ENCODE results near the gene EXOC6B.

Gene EXOC6B

DNA sequence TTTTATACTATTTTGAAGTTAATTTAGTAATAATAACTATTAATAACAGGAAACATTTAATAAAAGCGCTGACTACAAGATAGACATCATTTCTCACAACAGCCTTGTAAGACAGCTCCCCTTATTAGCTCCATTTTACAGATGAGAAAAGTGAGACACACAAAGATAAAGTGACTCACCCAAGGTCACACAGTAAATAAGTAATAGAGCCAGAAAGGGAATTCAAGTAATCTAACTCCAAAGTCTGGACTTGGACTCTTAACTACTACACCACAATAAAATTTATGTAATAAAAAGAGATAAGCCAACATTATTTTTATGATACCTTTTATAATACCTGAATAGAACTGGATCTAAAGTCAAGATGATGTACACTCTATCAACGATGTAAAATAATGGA is 25.3 kb downstream of the EXOC6B start:
- ChIA-PET CTCF (interaction anchor here (0.7 kb wide), 1 partner anchor 1799 kb away, joined by 3 read pairs; no protein-coding TSS in a partner anchor), POLR2A (no interaction called here)
- TF ChIP-seq, protein P1, sequence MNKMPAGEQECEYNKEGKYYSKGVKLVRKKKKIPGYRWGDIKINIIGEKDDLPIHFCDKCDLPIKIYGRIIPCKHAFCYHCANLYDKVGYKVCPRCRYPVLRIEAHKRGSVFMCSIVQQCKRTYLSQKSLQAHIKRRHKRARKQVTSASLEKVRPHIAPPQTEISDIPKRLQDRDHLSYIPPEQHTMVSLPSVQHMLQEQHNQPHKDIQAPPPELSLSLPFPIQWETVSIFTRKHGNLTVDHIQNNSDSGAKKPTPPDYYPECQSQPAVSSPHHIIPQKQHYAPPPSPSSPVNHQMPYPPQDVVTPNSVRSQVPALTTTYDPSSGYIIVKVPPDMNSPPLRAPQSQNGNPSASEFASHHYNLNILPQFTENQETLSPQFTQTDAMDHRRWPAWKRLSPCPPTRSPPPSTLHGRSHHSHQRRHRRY (tag by site-specific recombination; IDR thresholded peaks at IDR 0.05) = no peak
- TF ChIP-seq BCL11B (tag by site-specific recombination; IDR thresholded peaks at IDR 0.05; ENCODE audit: low read depth) (no peak), ZNF791 (tag by site-specific recombination; IDR thresholded peaks at IDR 0.05) (no peak), TCF7L2 (IDR thresholded peaks at IDR 0.05; ENCODE audit: borderline replicate concordance, low read depth, low read length) (no peak), HOXD13 (CRISPR knock-in tag; IDR thresholded peaks at IDR 0.05; ENCODE audit: borderline replicate concordance) (no peak), RBAK (tag by site-specific recombination; IDR thresholded peaks at IDR 0.05) (no peak), ZNF530 (tag by site-specific recombination; IDR thresholded peaks at IDR 0.05; ENCODE audit: low read depth) (no peak), ZNF558 (tag by site-specific recombination; IDR thresholded peaks at IDR 0.05) (no peak), ZNF768 (tag by site-specific recombination; IDR thresholded peaks at IDR 0.05) (no peak), ZNF843 (tag by site-specific recombination; IDR thresholded peaks at IDR 0.05) (no peak), OVOL3 (tag by site-specific recombination; IDR thresholded peaks at IDR 0.05) (no peak), ZSCAN23 (tag by site-specific recombination; IDR thresholded peaks at IDR 0.05) (no peak), ZNF571 (tag by site-specific recombination; IDR thresholded peaks at IDR 0.05) (no peak), ZNF514 (tag by site-specific recombination; IDR thresholded peaks at IDR 0.05) (no peak)
- TF ChIP-seq, protein P2, sequence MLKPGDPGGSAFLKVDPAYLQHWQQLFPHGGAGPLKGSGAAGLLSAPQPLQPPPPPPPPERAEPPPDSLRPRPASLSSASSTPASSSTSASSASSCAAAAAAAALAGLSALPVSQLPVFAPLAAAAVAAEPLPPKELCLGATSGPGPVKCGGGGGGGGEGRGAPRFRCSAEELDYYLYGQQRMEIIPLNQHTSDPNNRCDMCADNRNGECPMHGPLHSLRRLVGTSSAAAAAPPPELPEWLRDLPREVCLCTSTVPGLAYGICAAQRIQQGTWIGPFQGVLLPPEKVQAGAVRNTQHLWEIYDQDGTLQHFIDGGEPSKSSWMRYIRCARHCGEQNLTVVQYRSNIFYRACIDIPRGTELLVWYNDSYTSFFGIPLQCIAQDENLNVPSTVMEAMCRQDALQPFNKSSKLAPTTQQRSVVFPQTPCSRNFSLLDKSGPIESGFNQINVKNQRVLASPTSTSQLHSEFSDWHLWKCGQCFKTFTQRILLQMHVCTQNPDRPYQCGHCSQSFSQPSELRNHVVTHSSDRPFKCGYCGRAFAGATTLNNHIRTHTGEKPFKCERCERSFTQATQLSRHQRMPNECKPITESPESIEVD (tag by site-specific recombination; IDR thresholded peaks at IDR 0.05) = no peak
- TF ChIP-seq, protein P3, sequence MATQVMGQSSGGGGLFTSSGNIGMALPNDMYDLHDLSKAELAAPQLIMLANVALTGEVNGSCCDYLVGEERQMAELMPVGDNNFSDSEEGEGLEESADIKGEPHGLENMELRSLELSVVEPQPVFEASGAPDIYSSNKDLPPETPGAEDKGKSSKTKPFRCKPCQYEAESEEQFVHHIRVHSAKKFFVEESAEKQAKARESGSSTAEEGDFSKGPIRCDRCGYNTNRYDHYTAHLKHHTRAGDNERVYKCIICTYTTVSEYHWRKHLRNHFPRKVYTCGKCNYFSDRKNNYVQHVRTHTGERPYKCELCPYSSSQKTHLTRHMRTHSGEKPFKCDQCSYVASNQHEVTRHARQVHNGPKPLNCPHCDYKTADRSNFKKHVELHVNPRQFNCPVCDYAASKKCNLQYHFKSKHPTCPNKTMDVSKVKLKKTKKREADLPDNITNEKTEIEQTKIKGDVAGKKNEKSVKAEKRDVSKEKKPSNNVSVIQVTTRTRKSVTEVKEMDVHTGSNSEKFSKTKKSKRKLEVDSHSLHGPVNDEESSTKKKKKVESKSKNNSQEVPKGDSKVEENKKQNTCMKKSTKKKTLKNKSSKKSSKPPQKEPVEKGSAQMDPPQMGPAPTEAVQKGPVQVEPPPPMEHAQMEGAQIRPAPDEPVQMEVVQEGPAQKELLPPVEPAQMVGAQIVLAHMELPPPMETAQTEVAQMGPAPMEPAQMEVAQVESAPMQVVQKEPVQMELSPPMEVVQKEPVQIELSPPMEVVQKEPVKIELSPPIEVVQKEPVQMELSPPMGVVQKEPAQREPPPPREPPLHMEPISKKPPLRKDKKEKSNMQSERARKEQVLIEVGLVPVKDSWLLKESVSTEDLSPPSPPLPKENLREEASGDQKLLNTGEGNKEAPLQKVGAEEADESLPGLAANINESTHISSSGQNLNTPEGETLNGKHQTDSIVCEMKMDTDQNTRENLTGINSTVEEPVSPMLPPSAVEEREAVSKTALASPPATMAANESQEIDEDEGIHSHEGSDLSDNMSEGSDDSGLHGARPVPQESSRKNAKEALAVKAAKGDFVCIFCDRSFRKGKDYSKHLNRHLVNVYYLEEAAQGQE (tag by site-specific recombination; IDR thresholded peaks at IDR 0.05) = no peak
- TF ChIP-seq, protein P4, sequence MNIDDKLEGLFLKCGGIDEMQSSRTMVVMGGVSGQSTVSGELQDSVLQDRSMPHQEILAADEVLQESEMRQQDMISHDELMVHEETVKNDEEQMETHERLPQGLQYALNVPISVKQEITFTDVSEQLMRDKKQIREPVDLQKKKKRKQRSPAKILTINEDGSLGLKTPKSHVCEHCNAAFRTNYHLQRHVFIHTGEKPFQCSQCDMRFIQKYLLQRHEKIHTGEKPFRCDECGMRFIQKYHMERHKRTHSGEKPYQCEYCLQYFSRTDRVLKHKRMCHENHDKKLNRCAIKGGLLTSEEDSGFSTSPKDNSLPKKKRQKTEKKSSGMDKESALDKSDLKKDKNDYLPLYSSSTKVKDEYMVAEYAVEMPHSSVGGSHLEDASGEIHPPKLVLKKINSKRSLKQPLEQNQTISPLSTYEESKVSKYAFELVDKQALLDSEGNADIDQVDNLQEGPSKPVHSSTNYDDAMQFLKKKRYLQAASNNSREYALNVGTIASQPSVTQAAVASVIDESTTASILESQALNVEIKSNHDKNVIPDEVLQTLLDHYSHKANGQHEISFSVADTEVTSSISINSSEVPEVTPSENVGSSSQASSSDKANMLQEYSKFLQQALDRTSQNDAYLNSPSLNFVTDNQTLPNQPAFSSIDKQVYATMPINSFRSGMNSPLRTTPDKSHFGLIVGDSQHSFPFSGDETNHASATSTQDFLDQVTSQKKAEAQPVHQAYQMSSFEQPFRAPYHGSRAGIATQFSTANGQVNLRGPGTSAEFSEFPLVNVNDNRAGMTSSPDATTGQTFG (tag by site-specific recombination; IDR thresholded peaks at IDR 0.05; ENCODE audit: borderline replicate concordance) = no peak

DNA sequence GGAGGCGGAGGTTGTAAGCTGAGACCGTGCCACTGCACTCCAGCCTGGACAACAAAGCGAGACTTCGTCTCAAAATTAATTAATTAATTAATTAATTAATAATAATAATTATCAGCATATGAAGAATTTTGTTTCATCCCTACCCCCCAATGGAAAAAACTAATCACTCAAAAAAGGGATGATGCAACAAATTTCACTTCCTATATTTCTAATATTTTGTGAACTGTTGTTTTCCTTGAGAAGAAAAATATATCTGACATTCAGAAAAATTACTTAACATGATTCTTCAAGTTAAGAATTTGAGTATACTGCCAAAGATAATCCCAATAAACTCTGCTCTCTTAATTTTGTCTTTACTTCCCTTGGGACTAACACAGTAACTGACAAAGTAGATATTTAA is 28.1 kb downstream of the EXOC6B start:
- no peaks in the 10 kb centered on the region for H3K36me3 ChIP-seq (ENCODE audit: control insufficient read depth in 2 of 2, insufficient read depth in 1 of 2, low read length in 2 of 2)
- TF ChIP-seq, protein P5, sequence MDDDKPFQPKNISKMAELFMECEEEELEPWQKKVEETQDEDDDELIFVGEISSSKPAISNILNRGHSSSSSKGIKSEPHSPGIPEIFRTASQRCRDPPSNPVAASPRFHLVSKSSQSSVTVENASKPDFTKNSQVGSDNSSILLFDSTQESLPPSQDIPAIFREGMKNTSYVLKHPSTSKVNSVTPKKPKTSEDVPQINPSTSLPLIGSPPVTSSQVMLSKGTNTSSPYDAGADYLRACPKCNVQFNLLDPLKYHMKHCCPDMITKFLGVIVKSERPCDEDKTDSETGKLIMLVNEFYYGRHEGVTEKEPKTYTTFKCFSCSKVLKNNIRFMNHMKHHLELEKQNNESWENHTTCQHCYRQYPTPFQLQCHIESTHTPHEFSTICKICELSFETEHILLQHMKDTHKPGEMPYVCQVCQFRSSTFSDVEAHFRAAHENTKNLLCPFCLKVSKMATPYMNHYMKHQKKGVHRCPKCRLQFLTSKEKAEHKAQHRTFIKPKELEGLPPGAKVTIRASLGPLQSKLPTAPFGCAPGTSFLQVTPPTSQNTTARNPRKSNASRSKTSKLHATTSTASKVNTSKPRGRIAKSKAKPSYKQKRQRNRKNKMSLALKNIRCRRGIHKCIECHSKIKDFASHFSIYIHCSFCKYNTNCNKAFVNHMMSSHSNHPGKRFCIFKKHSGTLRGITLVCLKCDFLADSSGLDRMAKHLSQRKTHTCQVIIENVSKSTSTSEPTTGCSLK (tag by site-specific recombination; IDR thresholded peaks at IDR 0.05) = no peak
- TF ChIP-seq, protein P2 (tag by site-specific recombination; IDR thresholded peaks at IDR 0.05) = peak; percentile 31; the same call in 1 of the 2 replicates
- TF ChIP-seq BCL11A (tag by site-specific recombination; IDR thresholded peaks at IDR 0.05; ENCODE audit: low read depth) = no peak
- H3K9me3 ChIP-seq (ENCODE audit: control insufficient read depth, insufficient read depth, low read depth, low read length) = no peaks in the 10 kb centered on the region
- no peak overlapping the region for H3K27ac ChIP-seq (ENCODE audit: extremely low read depth, low read depth, low read length)
- ChIA-PET CTCF (interaction anchor here (1.0 to 2.0 kb wide), 2 partner anchors 65 to 86 kb away, joined by 3 to 5 read pairs; no protein-coding TSS in a partner anchor), POLR2A (no interaction called here)
- no peak overlapping the region for H3K4me3 ChIP-seq (ENCODE audit: low read depth, low read length)
- H3K4me1 ChIP-seq (ENCODE audit: control insufficient read depth, insufficient read depth, low read length) = no peaks in the 10 kb centered on the region

More for the DNA sequence above, 25.3 kb downstream of the EXOC6B start:
- Histone ChIP-seq H3K9me3 (ENCODE audit: control insufficient read depth, insufficient read depth, low read depth, low read length) (no peaks in the 10 kb centered on the region), H3K36me3 (ENCODE audit: control insufficient read depth in 2 of 2, insufficient read depth in 1 of 2, low read length in 2 of 2) (no peaks in the 10 kb centered on the region), H3K27ac (ENCODE audit: extremely low read depth, low read depth, low read length) (no peak overlapping the region), H3K4me3 (ENCODE audit: low read depth, low read length) (no peak overlapping the region), H3K4me1 (ENCODE audit: control insufficient read depth, insufficient read depth, low read length) (no peaks in the 10 kb centered on the region)
